Testis (tissue), 2 donors: Measurements from ENCODE around the gene PLEKHM2.

Source experiments
- CTCF ChIP-seq, 3 experiments: fragments of 450-650 bp in 2 of 3; fragments of 200-600 bp in 1 of 3; sonication (generic) in 1 of 3; IDR thresholded peaks; one replicate each; pipeline ENCODE4 v1.5.1; 2016 to 2019; ENCODE audit warnings: antibody characterized with exemption in 3 of 3, mild to moderate bottlenecking in 2 of 3, moderate library complexity in 1 of 3
- POLR2A ChIP-seq: fragments of 450-650 bp; IDR thresholded peaks from one replicate; pipeline ENCODE4 v1.6.1; 2017; ENCODE audit warnings: antibody characterized with exemption, mild to moderate bottlenecking, moderate library complexity

GRCh38 chr1:15727021-15727420, 42.9 kb downstream of the PLEKHM2 start:
- no peak for TF ChIP-seq CTCF (IDR thresholded peaks at IDR 0.05)
- no peak for TF ChIP-seq POLR2A
